ENCODE data around the gene KCNK15.

DNA sequence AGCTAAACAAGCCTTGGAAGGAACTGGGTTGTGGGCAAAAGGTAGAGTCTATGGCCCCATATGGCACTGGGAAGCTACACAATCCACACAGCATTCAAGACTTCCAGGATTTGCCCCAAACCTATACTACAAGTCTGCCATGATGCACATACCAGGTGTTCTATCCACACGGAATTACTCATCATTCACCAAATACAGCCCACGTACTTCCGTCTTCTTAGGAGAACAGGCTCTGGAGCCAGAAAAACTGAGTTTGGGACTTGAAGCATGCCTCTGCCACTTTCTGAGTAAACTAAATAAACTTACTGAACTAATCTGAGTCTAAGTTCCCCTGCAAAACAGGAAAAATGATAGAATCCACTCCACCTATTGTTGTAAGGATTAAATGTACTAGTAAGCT, 36.1 kb downstream of the KCNK15 start:
- no peak for TF ChIP-seq EZH2 (IDR thresholded peaks at IDR 0.05; ENCODE audit: low read length)
- TF ChIP-seq, protein P1, sequence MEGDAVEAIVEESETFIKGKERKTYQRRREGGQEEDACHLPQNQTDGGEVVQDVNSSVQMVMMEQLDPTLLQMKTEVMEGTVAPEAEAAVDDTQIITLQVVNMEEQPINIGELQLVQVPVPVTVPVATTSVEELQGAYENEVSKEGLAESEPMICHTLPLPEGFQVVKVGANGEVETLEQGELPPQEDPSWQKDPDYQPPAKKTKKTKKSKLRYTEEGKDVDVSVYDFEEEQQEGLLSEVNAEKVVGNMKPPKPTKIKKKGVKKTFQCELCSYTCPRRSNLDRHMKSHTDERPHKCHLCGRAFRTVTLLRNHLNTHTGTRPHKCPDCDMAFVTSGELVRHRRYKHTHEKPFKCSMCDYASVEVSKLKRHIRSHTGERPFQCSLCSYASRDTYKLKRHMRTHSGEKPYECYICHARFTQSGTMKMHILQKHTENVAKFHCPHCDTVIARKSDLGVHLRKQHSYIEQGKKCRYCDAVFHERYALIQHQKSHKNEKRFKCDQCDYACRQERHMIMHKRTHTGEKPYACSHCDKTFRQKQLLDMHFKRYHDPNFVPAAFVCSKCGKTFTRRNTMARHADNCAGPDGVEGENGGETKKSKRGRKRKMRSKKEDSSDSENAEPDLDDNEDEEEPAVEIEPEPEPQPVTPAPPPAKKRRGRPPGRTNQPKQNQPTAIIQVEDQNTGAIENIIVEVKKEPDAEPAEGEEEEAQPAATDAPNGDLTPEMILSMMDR (optimal IDR thresholded peaks at IDR 0.05 in 1 of 3, IDR thresholded peaks at IDR 0.05 in 1 of 3, conservative IDR thresholded peaks at IDR 0.05 in 1 of 3; ENCODE audit: extremely low read depth in 1 of 3, insufficient read depth in 2 of 3, low read length in 3 of 3) = no peak

Measured in keratinocyte (primary cell).